ENCODE measurements around the gene CCDC9B. TPM values are rescaled to one million over a fixed set of nuclear protein-coding genes. Genes with fewer than 3 reads are reported as not detected.

The CCDC9B gene
- total RNA-seq, 1 donor from 2014 or later, result 72.5 TPM

DNA sequence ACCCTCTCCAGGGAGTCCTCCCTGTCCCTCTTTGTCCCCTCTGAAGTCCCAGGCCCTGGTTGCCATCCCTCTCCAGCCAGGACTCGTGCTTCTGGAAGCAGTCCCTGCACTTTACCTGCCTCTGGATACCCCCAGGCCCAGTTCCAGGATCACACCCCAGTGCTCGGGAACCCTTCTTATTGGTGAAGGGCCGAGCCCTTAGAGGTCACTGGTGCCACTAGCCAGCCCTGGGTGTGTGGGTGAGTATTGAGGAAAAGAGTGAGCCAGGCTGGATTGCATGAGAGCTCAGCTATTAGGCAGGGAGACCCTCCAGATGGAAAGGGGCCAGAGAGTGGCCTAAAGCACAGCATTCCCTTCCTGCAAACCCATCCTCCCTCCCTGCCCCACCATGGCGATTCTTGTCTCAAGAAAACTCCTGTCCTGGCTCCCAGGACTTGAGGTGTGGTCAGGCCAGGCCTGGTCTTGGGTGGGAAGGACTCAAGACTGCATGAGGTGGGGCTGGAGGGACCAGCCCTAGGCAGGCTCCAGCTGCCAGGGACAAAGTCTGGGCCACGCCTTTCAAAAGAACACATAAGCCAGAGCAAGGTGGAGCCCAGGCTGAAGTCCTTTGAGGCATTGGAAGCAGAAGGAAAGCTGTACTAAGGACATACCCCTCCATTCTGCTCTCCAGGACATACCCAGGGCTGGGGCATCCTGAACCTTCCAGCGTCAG, 5.3 kb upstream of the CCDC9B start:
- intact Hi-C loops (cut with DNase I), result no loop called here
- no peak for ATAC-seq
- TF ChIP-seq CTCF (IDR thresholded peaks at IDR 0.05), result no peak
- H3K4me1 ChIP-seq, result peaks cover 27% of the 10 kb centered on the region
- H3K4me3 ChIP-seq, result no peak overlapping the region
- H3K9me3 ChIP-seq, result no peaks in the 10 kb centered on the region
- H3K27me3 ChIP-seq, result no peaks in the 10 kb centered on the region
- peak; percentile 44 for DNase-seq
- H3K27ac ChIP-seq, result no peak overlapping the region
- H3K36me3 ChIP-seq, result no peaks in the 10 kb centered on the region

DNA sequence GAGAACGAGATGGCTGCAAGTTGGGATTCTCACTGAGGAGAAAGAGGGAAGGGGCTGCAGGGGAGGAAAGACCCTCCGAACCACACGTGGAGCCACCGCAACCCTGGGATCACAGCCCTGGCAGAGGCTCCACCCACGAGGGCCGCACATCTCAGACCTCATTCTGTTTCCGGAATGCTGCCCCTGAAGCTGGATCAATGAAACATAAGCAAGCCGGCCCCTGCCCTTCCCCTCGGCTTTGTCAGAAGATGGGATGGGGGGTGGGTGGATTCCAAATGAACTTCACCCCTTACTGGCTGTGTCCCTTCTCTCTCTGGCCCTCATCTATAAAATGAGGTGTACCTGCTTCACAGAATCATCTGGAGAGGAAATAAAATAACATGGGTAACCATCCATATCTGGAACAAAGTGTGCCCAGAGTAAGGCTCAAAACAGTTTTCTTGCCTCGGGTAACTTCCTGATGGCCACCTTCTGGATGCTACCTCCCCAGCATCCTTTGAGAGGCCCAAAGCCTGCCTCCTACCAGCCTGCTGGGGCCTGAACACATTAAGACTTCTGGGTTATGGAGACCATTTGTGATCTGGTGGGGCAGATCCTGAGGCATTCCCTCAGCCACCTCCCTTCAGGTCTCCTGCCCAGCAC, 4.6 kb upstream of the CCDC9B start:
- Histone ChIP-seq H3K27me3 (no peaks in the 10 kb centered on the region), H3K4me1 (peaks cover 32% of the 10 kb centered on the region), H3K27ac (no peak overlapping the region), H3K36me3 (no peaks in the 10 kb centered on the region), H3K9me3 (no peaks in the 10 kb centered on the region), H3K4me3 (no peak overlapping the region)
- intact Hi-C loops (cut with DNase I), result no loop called here
- DNase-seq (no peak), ATAC-seq (no peak)
- no peak for TF ChIP-seq CTCF (IDR thresholded peaks at IDR 0.05)

GRCh38 chr15:40344631-40345120, 3.9 kb upstream of the CCDC9B start:
- ATAC-seq, result peak; percentile 60
- no peak overlapping the region for H3K27ac ChIP-seq

GRCh38 chr15:40344217-40344616, 3.5 kb upstream of the CCDC9B start:
- H3K4me3 ChIP-seq, result no peak overlapping the region
- TF ChIP-seq CTCF (IDR thresholded peaks at IDR 0.05), result no peak
- no peaks in the 10 kb centered on the region for H3K27me3 ChIP-seq
- intact Hi-C loops (cut with DNase I), result no loop called here
- DNase-seq (peak; percentile 36), ATAC-seq (no peak)
- no peak overlapping the region for H3K27ac ChIP-seq
- H3K4me1 ChIP-seq, result peaks cover 43% of the 10 kb centered on the region
- no peaks in the 10 kb centered on the region for H3K9me3 ChIP-seq
- no peaks in the 10 kb centered on the region for H3K36me3 ChIP-seq

More at GRCh38 chr15:40344631-40345120, 3.9 kb upstream of the CCDC9B start:
- Histone ChIP-seq H3K9me3 (no peaks in the 10 kb centered on the region), H3K27me3 (no peaks in the 10 kb centered on the region), H3K4me3 (no peak overlapping the region), H3K4me1 (peaks cover 38% of the 10 kb centered on the region), H3K36me3 (no peaks in the 10 kb centered on the region)
- peak; percentile 82 for TF ChIP-seq CTCF (IDR thresholded peaks at IDR 0.05)
- peak; percentile 80 for DNase-seq
- intact Hi-C loops (cut with DNase I), result no loop called here

DNA sequence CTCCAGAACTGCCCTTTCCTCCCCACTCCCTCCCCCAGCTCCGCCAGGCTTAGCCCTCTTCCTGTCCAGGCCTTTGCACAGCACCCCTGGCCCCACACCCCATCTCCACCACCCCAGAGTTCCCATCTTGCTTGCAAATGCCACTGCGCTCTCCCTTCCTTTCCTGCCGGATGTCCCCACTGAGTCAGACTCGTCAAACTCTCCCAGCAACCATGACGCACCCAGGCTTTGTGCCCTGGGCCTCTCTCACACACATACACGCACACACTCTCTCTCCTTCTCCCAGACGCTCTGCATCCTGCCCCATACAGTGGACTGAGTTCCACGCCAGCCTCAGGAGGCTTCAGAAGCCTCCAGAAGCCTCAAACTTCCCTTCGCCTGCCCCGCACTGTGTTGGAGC, 2.8 kb upstream of the CCDC9B start:
- H3K4me1 ChIP-seq, result peaks cover 50% of the 10 kb centered on the region
- H3K27me3 ChIP-seq, result no peaks in the 10 kb centered on the region
- no peak overlapping the region for H3K4me3 ChIP-seq
- TF ChIP-seq CTCF (IDR thresholded peaks at IDR 0.05), result no peak
- DNase-seq (no peak), ATAC-seq (no peak)
- H3K27ac ChIP-seq, result peak overlapping the region; percentile 24
- H3K9me3 ChIP-seq, result no peaks in the 10 kb centered on the region
- no peaks in the 10 kb centered on the region for H3K36me3 ChIP-seq
- intact Hi-C loops (cut with DNase I), result no loop called here
